ENCODE data around the gene CLEC2D.

GRCh38 chr12:9647825-9648700 is 21.4 kb upstream of the CLEC2D start:
- peak in 1 of 2 donors; percentile 59 for TF ChIP-seq POLR2A (IDR thresholded peaks at IDR 0.05)
- TF ChIP-seq, protein P1, sequence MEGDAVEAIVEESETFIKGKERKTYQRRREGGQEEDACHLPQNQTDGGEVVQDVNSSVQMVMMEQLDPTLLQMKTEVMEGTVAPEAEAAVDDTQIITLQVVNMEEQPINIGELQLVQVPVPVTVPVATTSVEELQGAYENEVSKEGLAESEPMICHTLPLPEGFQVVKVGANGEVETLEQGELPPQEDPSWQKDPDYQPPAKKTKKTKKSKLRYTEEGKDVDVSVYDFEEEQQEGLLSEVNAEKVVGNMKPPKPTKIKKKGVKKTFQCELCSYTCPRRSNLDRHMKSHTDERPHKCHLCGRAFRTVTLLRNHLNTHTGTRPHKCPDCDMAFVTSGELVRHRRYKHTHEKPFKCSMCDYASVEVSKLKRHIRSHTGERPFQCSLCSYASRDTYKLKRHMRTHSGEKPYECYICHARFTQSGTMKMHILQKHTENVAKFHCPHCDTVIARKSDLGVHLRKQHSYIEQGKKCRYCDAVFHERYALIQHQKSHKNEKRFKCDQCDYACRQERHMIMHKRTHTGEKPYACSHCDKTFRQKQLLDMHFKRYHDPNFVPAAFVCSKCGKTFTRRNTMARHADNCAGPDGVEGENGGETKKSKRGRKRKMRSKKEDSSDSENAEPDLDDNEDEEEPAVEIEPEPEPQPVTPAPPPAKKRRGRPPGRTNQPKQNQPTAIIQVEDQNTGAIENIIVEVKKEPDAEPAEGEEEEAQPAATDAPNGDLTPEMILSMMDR (IDR thresholded peaks at IDR 0.05): no peak

Measured in adrenal gland (tissue), 5 donors.